ENCODE measurements around the gene MTHFD1L. TPM values are rescaled to one million over a fixed set of nuclear protein-coding genes. Genes with fewer than 3 reads are reported as not detected.
A peak's percentile ranks its signal among the peaks of the same experiment; 100 is the strongest.

Gene MTHFD1L
- total and polyA plus RNA-seq, 8 donors, result 1.8 to 16.3 (median 8.8) TPM

GRCh38 chr6:151060096-151060765 is 194.7 kb downstream of the MTHFD1L start:
- no peaks in the 10 kb centered on the region for H3K27me3 ChIP-seq
- no peaks in the 10 kb centered on the region for H3K36me3 ChIP-seq
- no peak for DNase-seq
- no peak overlapping the region for H3K4me3 ChIP-seq
- intact Hi-C loops (cut with DNase I; ENCODE audit: low total_unique reads), result no loop called here
- peak overlapping the region in 4 of 5 donors; percentile 47 to 64 (median 52) for H3K27ac ChIP-seq
- H3K4me1 ChIP-seq, result peaks cover 0 to 25% (median 11%) of the 10 kb centered on the region in 4 donors
- WGBS, 5 donors, result 81 to 87% (median 83%) methylated on average over 8 of the region's 8 CpGs
- peak in 2 of 3 donors; percentile 46 to 62 for TF ChIP-seq POLR2AphosphoS5 (IDR thresholded peaks at IDR 0.05)
- TF ChIP-seq POLR2A (IDR thresholded peaks at IDR 0.05), result no peak
- H3K9me3 ChIP-seq, result no peaks in the 10 kb centered on the region

- Histone ChIP-seq H3K4me1 (peaks cover 0 to 25% (median 11%) of the 10 kb centered on the region in 4 donors), H3K9me3 (no peaks in the 10 kb centered on the region), H3K27ac (peak overlapping the region in 4 of 5 donors; percentile 47 to 64 (median 52)), H3K36me3 (no peaks in the 10 kb centered on the region), H3K27me3 (no peaks in the 10 kb centered on the region), H3K4me3 (no peak overlapping the region)
- intact Hi-C loops (cut with DNase I; ENCODE audit: low total_unique reads), result no loop called here
- no peak for DNase-seq
- 91 to 96% (median 94%) methylated on average over 10 of the region's 10 CpGs for WGBS, 5 donors
- TF ChIP-seq EP300 (IDR thresholded peaks at IDR 0.05), result no peak
- TF ChIP-seq POLR2A (IDR thresholded peaks at IDR 0.05), result no peak
- TF ChIP-seq, protein P1, sequence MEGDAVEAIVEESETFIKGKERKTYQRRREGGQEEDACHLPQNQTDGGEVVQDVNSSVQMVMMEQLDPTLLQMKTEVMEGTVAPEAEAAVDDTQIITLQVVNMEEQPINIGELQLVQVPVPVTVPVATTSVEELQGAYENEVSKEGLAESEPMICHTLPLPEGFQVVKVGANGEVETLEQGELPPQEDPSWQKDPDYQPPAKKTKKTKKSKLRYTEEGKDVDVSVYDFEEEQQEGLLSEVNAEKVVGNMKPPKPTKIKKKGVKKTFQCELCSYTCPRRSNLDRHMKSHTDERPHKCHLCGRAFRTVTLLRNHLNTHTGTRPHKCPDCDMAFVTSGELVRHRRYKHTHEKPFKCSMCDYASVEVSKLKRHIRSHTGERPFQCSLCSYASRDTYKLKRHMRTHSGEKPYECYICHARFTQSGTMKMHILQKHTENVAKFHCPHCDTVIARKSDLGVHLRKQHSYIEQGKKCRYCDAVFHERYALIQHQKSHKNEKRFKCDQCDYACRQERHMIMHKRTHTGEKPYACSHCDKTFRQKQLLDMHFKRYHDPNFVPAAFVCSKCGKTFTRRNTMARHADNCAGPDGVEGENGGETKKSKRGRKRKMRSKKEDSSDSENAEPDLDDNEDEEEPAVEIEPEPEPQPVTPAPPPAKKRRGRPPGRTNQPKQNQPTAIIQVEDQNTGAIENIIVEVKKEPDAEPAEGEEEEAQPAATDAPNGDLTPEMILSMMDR (IDR thresholded peaks at IDR 0.05), result no peak
- TF ChIP-seq POLR2AphosphoS5 (IDR thresholded peaks at IDR 0.05), result no peak
Observed at GRCh38 chr6:151060766-151061531, 195.4 kb downstream of the MTHFD1L start.

DNA sequence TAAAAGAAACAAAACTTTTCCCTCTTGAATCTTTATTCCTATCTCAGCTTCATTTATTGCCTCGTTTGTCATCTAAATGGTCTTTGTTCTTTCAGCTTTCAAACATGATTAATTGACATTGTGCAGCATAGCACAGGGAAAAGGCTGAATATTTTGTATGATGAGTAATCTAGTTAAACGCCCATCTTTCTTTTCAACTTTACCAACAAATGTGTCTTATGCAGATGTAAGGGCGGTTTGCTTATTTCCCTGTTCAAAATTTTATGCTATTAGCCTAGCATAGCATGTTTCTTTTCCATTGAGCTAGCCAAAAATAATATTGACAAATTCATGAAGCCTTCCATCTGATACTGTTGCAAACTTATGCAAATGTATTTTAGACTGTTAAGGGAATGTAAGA is 197.8 kb downstream of the MTHFD1L start:
- H3K4me3 ChIP-seq, result no peak overlapping the region
- no peaks in the 10 kb centered on the region for H3K36me3 ChIP-seq
- WGBS, 5 donors, result 21 to 47% (median 32%) methylated on average over 3 of the region's 3 CpGs
- no peaks in the 10 kb centered on the region for H3K9me3 ChIP-seq
- no peaks in the 10 kb centered on the region for H3K27me3 ChIP-seq
- H3K27ac ChIP-seq, result peak overlapping the region in 1 of 5 donors; percentile 25
- intact Hi-C loops (cut with DNase I; ENCODE audit: low total_unique reads), result no loop called here
- peaks cover 0 to 38% (median 18%) of the 10 kb centered on the region in 4 donors for H3K4me1 ChIP-seq
- peak in 1 of 2 donors; percentile 52 for DNase-seq
- TF ChIP-seq POLR2A (IDR thresholded peaks at IDR 0.05), result no peak
- no peak for TF ChIP-seq EP300 (IDR thresholded peaks at IDR 0.05)
- no peak for TF ChIP-seq POLR2AphosphoS5 (IDR thresholded peaks at IDR 0.05)

GRCh38 chr6:151063842-151064647 is 198.5 kb downstream of the MTHFD1L start:
- H3K4me1 ChIP-seq, result peaks cover 7 to 45% (median 25%) of the 10 kb centered on the region in 4 donors
- no peaks in the 10 kb centered on the region for H3K9me3 ChIP-seq
- TF ChIP-seq EP300 (IDR thresholded peaks at IDR 0.05) (no peak), POLR2AphosphoS5 (IDR thresholded peaks at IDR 0.05) (no peak), POLR2A (IDR thresholded peaks at IDR 0.05) (no peak)
- TF ChIP-seq, protein P1 (IDR thresholded peaks at IDR 0.05), result no peak
- peak overlapping the region in 1 of 5 donors; percentile 25 for H3K27ac ChIP-seq
- no peak for DNase-seq
- no peaks in the 10 kb centered on the region for H3K27me3 ChIP-seq
- no peak overlapping the region for H3K4me3 ChIP-seq
- 88 to 94% (median 92%) methylated on average over 12 of the region's 12 CpGs for WGBS, 5 donors
- H3K36me3 ChIP-seq, result no peaks in the 10 kb centered on the region
- intact Hi-C loops (cut with DNase I; ENCODE audit: low total_unique reads), result no loop called here

Measured in stomach (tissue), 9 donors.